SU-DHL-6 (cell line): Measurements from ENCODE around the gene GIMAP8.

Experiments used
- H2AFZ ChIP-seq: fragments of 200-600 bp; sonication (generic); 2 replicates; pipeline ENCODE4 v1.6.1; 2014; ENCODE audit warnings: low read depth, mild to moderate bottlenecking, moderate library complexity, mixed read lengths, antibody characterized with exemption, low read length; ENCODE audit not compliant: severe bottlenecking
- H3F3A ChIP-seq: fragments of 200-600 bp; shearing (Covaris generic); 2 replicates; pipeline ENCODE4 v1.6.0; 2016; ENCODE audit warnings: antibody characterized with exemption, mild to moderate bottlenecking; ENCODE audit not compliant: insufficient read depth
- H3K27ac ChIP-seq: fragments of 200-600 bp; sonication (generic); 2 replicates; pipeline ENCODE4 v1.5.1; 2016; ENCODE audit warnings: low read depth, mild to moderate bottlenecking, low read length, moderate library complexity, mixed read lengths
- H3K27me3 ChIP-seq: fragments of 200-600 bp; sonication (generic), shearing (Covaris generic); 2 replicates; pipeline ENCODE4 v1.6.0; 2014; ENCODE audit warnings: mild to moderate bottlenecking, low read length
- H3K36me3 ChIP-seq: fragments of 200-600 bp; sonication (generic); 2 replicates; pipeline ENCODE4 v1.6.1; 2014; ENCODE audit warnings: mild to moderate bottlenecking, low read length, mixed read lengths
- H3K4me2 ChIP-seq: fragments of 300-600, 200-600 bp; shearing (Covaris generic), sonication (generic); 2 replicates; pipeline ENCODE4 v1.6.0; 2014; ENCODE audit warnings: low read length, low read depth, mild to moderate bottlenecking; ENCODE audit not compliant: poor library complexity, severe bottlenecking
- H3K4me3 ChIP-seq: fragments of 200-600 bp; sonication (generic); 2 replicates; pipeline ENCODE4 v1.5.1; 2014; ENCODE audit warnings: antibody characterized with exemption, low read length, mild to moderate bottlenecking, mixed read lengths; ENCODE audit not compliant: insufficient read depth, poor library complexity, severe bottlenecking
- H3K79me2 ChIP-seq: fragments of 200-600 bp; sonication (generic); 2 replicates; pipeline ENCODE4 v1.6.1; 2014; ENCODE audit warnings: mild to moderate bottlenecking, low read length, moderate library complexity; ENCODE audit not compliant: insufficient read depth
- H3K9ac ChIP-seq: fragments of 200-600 bp; sonication (generic); 2 replicates; pipeline ENCODE4 v1.7.0; 2014; ENCODE audit warnings: mild to moderate bottlenecking, low read length
- H3K9me2 ChIP-seq: fragments of 200-600 bp; sonication (generic); replicated peaks from 2 replicates; pipeline ENCODE4 v1.6.1; 2014; ENCODE audit warnings: low read length; ENCODE audit not compliant: insufficient read depth
- H3K9me3 ChIP-seq: fragments of 200-600 bp; sonication (generic); 2 replicates; pipeline ENCODE4 v1.6.1; 2014; ENCODE audit warnings: low read length, mixed read lengths; ENCODE audit not compliant: insufficient read depth
- H4K20me1 ChIP-seq: fragments of 200-600 bp; sonication (generic); 2 replicates; pipeline ENCODE4 v1.6.1; 2014; ENCODE audit warnings: low read depth, mild to moderate bottlenecking, antibody characterized with exemption, low read length, moderate library complexity, mixed read lengths
- CTCF ChIP-seq: fragments of 200-600 bp; sonication (generic); IDR thresholded peaks from one replicate; pipeline ENCODE4 v1.5.1; 2017; ENCODE audit warnings: antibody characterized with exemption, mild to moderate bottlenecking, low read length, moderate library complexity; ENCODE audit not compliant: insufficient read depth, poor library complexity, severe bottlenecking
- EZH2phosphoT487 ChIP-seq: fragments of 200-600 bp; sonication (generic), shearing (Covaris generic); conservative IDR thresholded peaks from 2 replicates; pipeline ENCODE4 v1.6.1; 2018; ENCODE audit warnings: mild to moderate bottlenecking, antibody characterized with exemption, low read length, moderate library complexity, mixed read lengths

Gene GIMAP8

GRCh38 chr7:150466477-150466876, 16.0 kb downstream of the GIMAP8 start:
- H3K4me3 ChIP-seq, result no peak overlapping the region
- no peaks in the 10 kb centered on the region for H4K20me1 ChIP-seq
- no peaks in the 10 kb centered on the region for H3K79me2 ChIP-seq
- H3K27me3 ChIP-seq, result no peaks in the 10 kb centered on the region
- no peaks in the 10 kb centered on the region for H3F3A ChIP-seq
- TF ChIP-seq CTCF (no peak), EZH2phosphoT487 (no peak)
- H2AFZ ChIP-seq, result no peak overlapping the region
- no peaks in the 10 kb centered on the region for H3K36me3 ChIP-seq
- no peak overlapping the region for H3K9ac ChIP-seq
- H3K27ac ChIP-seq, result no peak overlapping the region
- no peak overlapping the region for H3K4me2 ChIP-seq
- no peaks in the 10 kb centered on the region for H3K9me3 ChIP-seq
- no peaks in the 10 kb centered on the region for H3K9me2 ChIP-seq

- Histone ChIP-seq H3K79me2 (no peaks in the 10 kb centered on the region), H3K9me2 (no peaks in the 10 kb centered on the region), H3K9ac (no peak overlapping the region), H3K9me3 (no peaks in the 10 kb centered on the region), H3K4me2 (no peak overlapping the region), H3F3A (no peaks in the 10 kb centered on the region), H3K27me3 (no peaks in the 10 kb centered on the region), H3K36me3 (no peaks in the 10 kb centered on the region), H3K4me3 (no peak overlapping the region), H2AFZ (no peak overlapping the region), H4K20me1 (no peaks in the 10 kb centered on the region), H3K27ac (no peak overlapping the region)
- TF ChIP-seq CTCF (no peak), EZH2phosphoT487 (no peak)
These were observed 17.8 kb downstream of the GIMAP8 start for GRCh38 chr7:150468241-150468640.

GRCh38 chr7:150471886-150472285, 21.5 kb downstream of the GIMAP8 start:
- Histone ChIP-seq H3K9ac (no peak overlapping the region), H3K9me2 (no peaks in the 10 kb centered on the region), H2AFZ (no peak overlapping the region), H3F3A (no peaks in the 10 kb centered on the region), H3K4me2 (no peak overlapping the region), H3K79me2 (no peaks in the 10 kb centered on the region), H3K27ac (no peak overlapping the region), H3K9me3 (no peaks in the 10 kb centered on the region), H3K36me3 (no peaks in the 10 kb centered on the region), H3K4me3 (no peak overlapping the region), H4K20me1 (no peaks in the 10 kb centered on the region), H3K27me3 (no peaks in the 10 kb centered on the region)
- no peak for TF ChIP-seq EZH2phosphoT487
- TF ChIP-seq CTCF, result no peak

GRCh38 chr7:150473902-150474301, 23.5 kb downstream of the GIMAP8 start:
- no peaks in the 10 kb centered on the region for H3K9me2 ChIP-seq
- H3K9ac ChIP-seq, result no peak overlapping the region
- TF ChIP-seq CTCF (no peak), EZH2phosphoT487 (no peak)
- H3F3A ChIP-seq, result no peaks in the 10 kb centered on the region
- H3K4me3 ChIP-seq, result no peak overlapping the region
- H4K20me1 ChIP-seq, result no peaks in the 10 kb centered on the region
- no peaks in the 10 kb centered on the region for H3K9me3 ChIP-seq
- no peak overlapping the region for H2AFZ ChIP-seq
- H3K36me3 ChIP-seq, result no peaks in the 10 kb centered on the region
- no peaks in the 10 kb centered on the region for H3K27me3 ChIP-seq
- no peak overlapping the region for H3K4me2 ChIP-seq
- H3K79me2 ChIP-seq, result no peaks in the 10 kb centered on the region
- H3K27ac ChIP-seq, result no peak overlapping the region
